HG02571 (cell line): Measurements from ENCODE around the gene C10orf53.
"Not testable (repeated sequence)": the region's sequence is repeated elsewhere in the genome, so short reads cannot be mapped to it uniquely, and the experiment has no call there.

Experiments
- ATAC-seq: cut with Tn5 transposase; IDR thresholded peaks from one replicate; pipeline ENCODE4 v1.9.1; 2021; ENCODE audit warnings: mild to moderate bottlenecking, moderate library complexity; ENCODE audit not compliant: unreplicated experiment

The C10orf53 gene

GRCh38 chr10:49686651-49687050 is 7.2 kb downstream of the C10orf53 start:
- no peak for ATAC-seq

- ATAC-seq, result no peak
Observed at GRCh38 chr10:49688261-49688846, 8.9 kb downstream of the C10orf53 start.

DNA sequence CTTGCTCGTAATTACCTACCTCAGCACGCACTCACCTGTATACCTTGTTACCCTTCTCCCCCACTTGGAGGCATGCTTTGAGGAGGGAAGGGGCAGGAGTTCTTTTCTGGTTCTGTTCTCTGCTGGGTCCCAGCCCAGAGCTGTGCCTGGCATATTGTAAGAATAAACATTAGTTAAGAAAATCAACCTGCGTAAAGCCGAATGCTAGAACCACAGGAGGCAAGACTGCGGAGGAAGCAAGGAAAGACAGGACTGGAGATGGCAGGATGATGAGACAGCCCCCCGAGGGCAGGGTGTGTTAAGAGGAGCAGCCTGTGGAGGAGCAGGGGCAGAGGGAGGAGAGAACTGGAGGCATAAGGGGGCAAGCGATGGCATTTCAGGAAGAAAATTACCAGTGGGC is 9.5 kb downstream of the C10orf53 start:
- no peak for ATAC-seq

GRCh38 chr10:49689882-49690510 is 10.5 kb downstream of the C10orf53 start:
- ATAC-seq, result no peak

GRCh38 chr10:49690698-49691356 is 11.4 kb downstream of the C10orf53 start:
- ATAC-seq, result no peak

DNA sequence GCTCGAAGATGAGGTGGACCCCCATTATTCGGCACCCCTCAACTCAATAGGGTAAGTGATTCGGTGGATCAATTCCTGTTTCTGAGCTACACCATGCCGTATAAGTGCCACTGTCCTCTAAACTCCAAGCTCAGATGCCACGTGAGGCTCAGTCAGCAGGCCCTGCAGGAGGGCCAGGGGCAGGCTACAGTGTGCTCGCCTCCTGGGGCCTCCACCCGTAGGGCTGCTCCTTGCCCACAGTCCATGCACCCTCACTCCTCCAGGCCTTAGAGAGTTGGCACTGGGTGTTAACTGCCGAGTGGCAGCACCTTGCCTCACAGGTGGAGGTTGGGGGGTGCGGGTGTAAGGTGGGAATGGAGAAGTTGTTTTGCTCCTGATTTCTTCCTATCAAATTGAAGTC is 12.1 kb downstream of the C10orf53 start:
- no peak for ATAC-seq

DNA sequence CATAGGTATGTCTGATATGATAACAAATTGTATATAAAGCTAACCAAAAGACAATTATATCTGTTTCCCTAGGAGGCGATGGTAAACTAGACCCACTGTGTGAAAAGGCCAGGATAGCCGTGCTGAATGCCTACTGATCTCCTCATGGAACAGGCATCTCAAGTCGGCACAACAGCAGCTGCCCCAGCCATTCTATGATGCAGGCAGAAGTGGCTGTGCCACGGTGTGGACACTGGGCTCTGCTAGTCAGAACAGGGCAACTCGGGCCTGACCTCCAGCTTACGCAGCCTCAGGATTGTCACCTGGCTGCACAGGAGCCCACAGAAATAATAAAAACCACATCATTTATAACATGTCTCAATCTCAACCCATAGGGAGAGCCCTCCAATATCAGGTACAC is 15.0 kb downstream of the C10orf53 start:
- ATAC-seq, result no peak

- no peak for ATAC-seq
Observed at GRCh38 chr10:49696311-49696710, 16.9 kb downstream of the C10orf53 start.

DNA sequence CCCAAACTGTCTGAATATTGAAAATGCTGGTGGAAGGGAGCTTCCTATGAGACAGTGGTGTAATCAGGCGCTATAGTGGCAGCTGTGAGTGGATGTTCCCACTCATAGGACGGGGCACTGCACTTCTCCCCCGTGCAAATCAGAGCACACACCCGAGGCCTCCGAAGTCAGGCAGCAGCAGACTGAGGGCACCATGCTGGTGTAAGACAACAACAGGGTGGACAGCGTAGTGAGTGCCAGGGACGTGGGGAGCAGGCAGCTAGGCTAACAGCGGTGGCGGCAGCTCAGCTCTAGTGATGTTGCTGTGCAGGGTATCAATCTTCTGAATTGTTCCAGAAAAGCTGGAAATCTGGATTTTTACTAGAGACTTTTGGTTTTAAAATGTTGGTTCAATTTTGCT is 19.2 kb downstream of the C10orf53 start:
- ATAC-seq, result no peak

DNA sequence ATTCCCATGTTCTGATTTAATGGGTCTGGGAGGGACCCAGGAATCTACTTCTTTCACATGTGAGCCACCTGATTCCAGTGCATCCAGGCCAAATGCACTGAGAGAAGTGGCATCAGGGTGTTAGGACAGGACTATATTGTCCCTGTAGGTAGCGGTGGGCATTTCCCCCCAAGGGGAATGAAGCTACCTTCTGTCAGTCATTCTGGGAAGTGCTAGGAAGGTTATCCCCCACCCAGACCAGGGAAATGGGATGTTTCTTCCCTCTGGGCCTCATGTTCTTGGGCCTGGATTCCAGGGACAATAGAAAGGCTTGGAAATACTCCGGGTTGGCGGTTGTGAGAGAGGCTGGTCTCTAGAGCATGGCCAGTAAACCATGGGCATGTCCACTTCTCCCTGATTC is 20.8 kb downstream of the C10orf53 start:
- no peak for ATAC-seq

- no peak for ATAC-seq
Observed at GRCh38 chr10:49700997-49701396, 21.5 kb downstream of the C10orf53 start.

- no peak for ATAC-seq
Observed at GRCh38 chr10:49707585-49707984, 28.1 kb downstream of the C10orf53 start.

GRCh38 chr10:49709934-49710333 is 30.5 kb downstream of the C10orf53 start:
- no peak for ATAC-seq

DNA sequence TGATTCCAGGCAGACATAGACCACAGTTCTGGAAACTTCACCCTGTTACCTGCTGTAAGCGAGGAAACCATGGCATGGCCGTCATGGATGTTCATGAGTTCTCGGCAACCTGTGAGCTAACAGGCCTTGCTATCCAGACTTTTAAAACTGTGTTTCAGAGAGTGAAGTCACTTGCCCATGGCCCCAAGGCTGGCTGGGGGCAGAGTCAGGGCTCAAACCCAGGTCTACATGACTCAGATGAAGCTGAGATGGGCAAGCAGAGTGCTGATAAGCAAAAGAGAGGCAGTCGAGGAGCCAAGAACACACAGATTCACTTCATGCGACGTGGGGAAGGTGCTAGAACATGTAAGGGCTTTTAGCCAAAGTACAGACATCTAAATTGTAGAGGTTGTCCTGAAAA is 31.5 kb downstream of the C10orf53 start:
- ATAC-seq, result no peak

GRCh38 chr10:49711481-49711880 is 32.0 kb downstream of the C10orf53 start:
- ATAC-seq, result no peak

GRCh38 chr10:49713266-49713665 is 33.8 kb downstream of the C10orf53 start:
- ATAC-seq, result no peak

GRCh38 chr10:49715157-49715556 is 35.7 kb downstream of the C10orf53 start:
- ATAC-seq, result not testable (repeated sequence)

- ATAC-seq, result no peak
Observed at GRCh38 chr10:49726593-49726992, 47.1 kb downstream of the C10orf53 start.

- ATAC-seq, result no peak
Observed at GRCh38 chr10:49733866-49734265, 54.4 kb downstream of the C10orf53 start.

DNA sequence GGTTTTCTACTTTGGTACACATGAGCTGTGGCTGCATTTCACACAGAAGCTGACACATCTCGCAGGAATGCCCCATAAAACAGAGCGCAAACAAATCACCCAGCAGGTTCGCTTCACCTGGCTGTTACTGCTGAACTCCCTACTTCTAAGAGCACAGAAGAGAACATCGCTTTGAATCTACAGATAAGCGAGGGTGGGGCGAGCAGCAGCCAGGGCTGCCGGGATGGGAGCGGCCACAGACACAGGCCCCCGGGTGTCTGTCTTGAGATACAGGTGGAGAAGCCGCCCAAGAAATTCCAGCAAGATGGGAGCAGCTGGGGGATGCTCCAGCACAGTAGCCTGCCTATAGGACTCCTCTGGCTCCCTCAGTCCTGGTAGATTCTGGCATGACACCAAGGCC is 55.2 kb downstream of the C10orf53 start:
- ATAC-seq, result no peak

DNA sequence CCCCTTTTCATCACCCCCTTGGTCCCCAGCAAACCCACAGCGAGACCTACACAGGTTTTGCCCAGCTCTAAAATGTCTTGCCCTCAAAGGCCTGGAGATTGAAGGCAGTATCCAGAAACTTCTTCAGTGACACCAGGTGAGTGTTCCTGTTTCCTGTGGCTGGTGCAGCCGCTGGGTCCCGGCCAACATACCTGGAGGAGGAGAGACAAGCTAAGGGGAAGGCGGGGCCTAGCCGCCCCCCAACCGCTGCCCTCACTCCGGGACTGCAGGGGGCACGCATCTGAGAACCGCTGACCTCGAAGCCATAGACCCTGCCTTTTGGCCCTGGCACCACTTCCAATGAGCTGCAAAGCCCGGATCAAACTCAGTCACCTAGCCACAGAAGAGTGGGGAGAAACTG is 55.7 kb downstream of the C10orf53 start:
- no peak for ATAC-seq

- no peak for ATAC-seq
Observed at GRCh38 chr10:49735848-49736563, 56.6 kb downstream of the C10orf53 start.
